HG03439 (cell line): ENCODE measurements around the gene CUBN.

Experiments
- ATAC-seq: cut with Tn5 transposase; IDR thresholded peaks from one replicate; pipeline ENCODE4 v1.9.1; 2021; ENCODE audit warnings: mild to moderate bottlenecking, moderate library complexity; ENCODE audit not compliant: unreplicated experiment

CUBN gene

GRCh38 chr10:17043586-17043985 is 86.0 kb downstream of the CUBN start:
- no peak for ATAC-seq

- no peak for ATAC-seq
Observed at GRCh38 chr10:17041626-17042520, 87.7 kb downstream of the CUBN start.

- ATAC-seq = no peak
Observed at GRCh38 chr10:17038627-17039026, 91.0 kb downstream of the CUBN start.

- ATAC-seq = no peak
Observed at GRCh38 chr10:17037910-17038309, 91.7 kb downstream of the CUBN start.

GRCh38 chr10:17035446-17035845 is 94.2 kb downstream of the CUBN start:
- ATAC-seq = no peak

GRCh38 chr10:17033529-17034260 is 95.9 kb downstream of the CUBN start:
- ATAC-seq = no peak

GRCh38 chr10:17031637-17032635 is 97.7 kb downstream of the CUBN start:
- ATAC-seq = no peak

GRCh38 chr10:17029581-17030271 is 99.9 kb downstream of the CUBN start:
- no peak for ATAC-seq

- no peak for ATAC-seq
Observed at GRCh38 chr10:17029239-17029580, 100.4 kb downstream of the CUBN start.

- no peak for ATAC-seq
Observed at GRCh38 chr10:17028798-17029197, 100.8 kb downstream of the CUBN start.

GRCh38 chr10:17026686-17027485 is 102.7 kb downstream of the CUBN start:
- ATAC-seq = no peak

- no peak for ATAC-seq
Observed at GRCh38 chr10:17025444-17026295, 103.9 kb downstream of the CUBN start.

- no peak for ATAC-seq
Observed at GRCh38 chr10:17024461-17024860, 105.2 kb downstream of the CUBN start.

GRCh38 chr10:17023386-17024298 is 106.0 kb downstream of the CUBN start:
- ATAC-seq = peak; percentile 92

- ATAC-seq = no peak
Observed at GRCh38 chr10:17022896-17023295, 106.7 kb downstream of the CUBN start.

GRCh38 chr10:17022466-17022825 is 107.2 kb downstream of the CUBN start:
- ATAC-seq = no peak

- ATAC-seq = no peak
Observed at GRCh38 chr10:17021656-17022465, 107.8 kb downstream of the CUBN start.
